Astrocyte of the hippocampus (primary cell): Measurements from ENCODE around the gene KRTCAP3.
"Not testable (repeated sequence)": the region's sequence is repeated elsewhere in the genome, so short reads cannot be mapped to it uniquely, and the experiment has no call there.

ENCODE experiments used
- DNase-seq: peaks from one replicate; pipeline ENCODE4 v3.0.0; 2011; ENCODE audit warnings: low read depth, low spot score

Gene KRTCAP3, protein sequence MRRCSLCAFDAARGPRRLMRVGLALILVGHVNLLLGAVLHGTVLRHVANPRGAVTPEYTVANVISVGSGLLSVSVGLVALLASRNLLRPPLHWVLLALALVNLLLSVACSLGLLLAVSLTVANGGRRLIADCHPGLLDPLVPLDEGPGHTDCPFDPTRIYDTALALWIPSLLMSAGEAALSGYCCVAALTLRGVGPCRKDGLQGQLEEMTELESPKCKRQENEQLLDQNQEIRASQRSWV

DNA sequence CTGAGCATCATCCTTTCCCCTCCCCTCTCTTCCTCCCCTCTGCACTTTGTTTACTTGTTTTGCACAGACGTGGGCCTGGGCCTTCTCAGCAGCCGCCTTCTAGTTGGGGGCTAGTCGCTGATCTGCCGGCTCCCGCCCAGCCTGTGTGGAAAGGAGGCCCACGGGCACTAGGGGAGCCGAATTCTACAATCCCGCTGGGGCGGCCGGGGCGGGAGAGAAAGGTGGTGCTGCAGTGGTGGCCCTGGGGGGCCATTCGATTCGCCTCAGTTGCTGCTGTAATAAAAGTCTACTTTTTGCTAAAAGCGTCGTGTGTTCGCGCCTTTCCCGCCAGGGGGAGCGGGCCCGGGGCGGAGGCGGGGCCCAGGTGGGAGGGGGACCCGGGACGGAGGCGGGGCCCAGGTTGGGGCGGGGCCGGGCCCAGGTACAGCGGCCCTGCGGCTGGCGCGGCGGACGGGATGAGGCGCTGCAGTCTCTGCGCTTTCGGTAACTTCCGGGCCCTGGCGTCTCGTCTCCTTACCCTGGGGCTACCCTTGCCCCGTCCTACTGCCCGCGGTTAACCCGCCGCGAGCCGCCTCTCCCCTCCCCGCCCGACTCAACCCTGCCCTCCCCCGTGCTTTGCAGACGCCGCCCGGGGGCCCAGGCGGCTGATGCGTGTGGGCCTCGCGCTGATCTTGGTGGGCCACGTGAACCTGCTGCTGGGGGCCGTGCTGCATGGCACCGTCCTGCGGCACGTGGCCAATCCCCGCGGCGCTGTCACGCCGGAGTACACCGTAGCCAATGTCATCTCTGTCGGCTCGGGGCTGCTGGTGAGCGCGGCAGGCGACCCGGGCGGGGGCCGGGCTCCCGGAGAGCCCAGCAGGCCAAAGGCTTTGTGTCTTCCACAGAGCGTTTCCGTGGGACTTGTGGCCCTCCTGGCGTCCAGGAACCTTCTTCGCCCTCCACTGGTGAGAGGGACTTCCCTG lies at the start of gene KRTCAP3:
TSS of gene KRTCAP3 (plus strand) at position 424 of the 962 bp plus-strand sequence. CDS start at position 456, 32 bp downstream.
- DNase-seq: peak; percentile 14

DNA sequence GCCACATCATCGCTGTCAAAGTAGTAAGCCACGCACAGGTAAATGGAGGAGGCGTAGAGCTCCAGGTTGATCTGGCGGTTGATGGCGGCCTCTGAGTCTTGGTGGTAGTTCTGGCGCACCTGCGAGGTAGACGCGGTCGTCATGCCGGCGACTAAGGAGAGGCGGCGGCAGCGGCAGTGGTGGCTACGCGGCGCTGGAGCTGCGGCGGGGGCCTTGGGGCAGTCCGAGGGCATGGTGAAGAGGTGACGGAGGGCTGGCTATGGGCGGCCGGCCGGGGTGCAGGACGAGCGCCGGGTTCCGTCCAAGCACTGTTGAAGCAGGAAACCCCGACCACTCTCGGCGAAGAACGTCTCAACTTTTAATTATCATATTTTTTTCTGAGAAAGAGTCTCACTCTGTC lies 49.0 kb upstream of the KRTCAP3 start:
- no peak for DNase-seq

DNA sequence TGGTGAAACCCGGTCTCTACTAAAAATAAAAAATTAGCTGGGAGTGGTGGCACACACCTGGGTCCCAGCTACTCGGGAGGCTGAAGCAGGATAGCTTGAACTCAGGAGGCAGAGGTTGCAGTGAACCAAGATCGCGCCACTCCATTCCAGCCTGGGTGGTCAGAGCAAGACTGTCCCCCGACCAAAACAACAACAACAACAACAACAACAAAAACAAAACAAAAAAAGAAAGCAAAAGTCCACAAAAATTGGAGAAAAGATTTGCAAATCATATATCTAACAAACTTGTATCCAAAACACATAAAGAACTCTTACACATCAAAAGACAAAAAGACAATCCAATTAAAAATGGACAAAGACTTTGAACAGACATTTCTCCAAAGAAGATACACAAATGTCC lies 43.2 kb upstream of the KRTCAP3 start:
- DNase-seq: no peak

DNA sequence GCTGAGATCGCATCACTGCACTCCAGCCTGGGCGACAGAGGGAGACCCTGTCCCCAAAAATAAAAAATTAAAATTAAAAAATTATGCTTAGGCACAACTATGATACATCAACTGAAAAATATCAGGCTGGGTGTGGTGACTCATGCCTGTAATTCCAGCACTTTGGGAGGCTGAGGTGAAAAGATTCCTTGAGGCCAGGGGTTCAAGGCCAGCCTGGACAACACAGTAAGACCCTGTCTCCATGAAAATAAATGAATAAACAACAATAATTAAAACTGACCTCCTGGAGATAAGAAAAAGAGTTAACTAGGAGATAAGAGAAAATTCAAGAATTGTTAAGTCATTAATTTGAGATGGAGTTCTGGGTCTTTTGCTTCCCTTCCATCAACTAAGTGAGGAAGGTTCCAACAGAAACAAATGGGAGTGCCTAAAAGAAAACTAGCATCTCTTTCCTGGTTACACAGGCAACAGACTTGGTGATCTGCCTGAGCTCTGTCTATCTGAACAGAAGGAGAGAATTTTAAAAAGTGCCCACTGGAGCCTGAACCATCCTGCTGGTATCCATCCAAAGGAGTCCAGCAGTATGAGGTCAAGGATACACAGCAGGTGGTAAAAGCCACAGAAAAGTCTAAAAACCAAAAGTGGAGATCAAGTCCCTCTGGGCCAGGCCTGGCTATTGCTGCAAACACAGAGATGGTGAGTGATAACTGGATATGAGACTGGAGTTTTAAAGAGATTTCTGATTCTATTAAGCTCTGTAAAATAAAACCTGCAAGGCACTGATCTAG lies 41.6 kb upstream of the KRTCAP3 start:
- DNase-seq: peak; percentile 60

DNA sequence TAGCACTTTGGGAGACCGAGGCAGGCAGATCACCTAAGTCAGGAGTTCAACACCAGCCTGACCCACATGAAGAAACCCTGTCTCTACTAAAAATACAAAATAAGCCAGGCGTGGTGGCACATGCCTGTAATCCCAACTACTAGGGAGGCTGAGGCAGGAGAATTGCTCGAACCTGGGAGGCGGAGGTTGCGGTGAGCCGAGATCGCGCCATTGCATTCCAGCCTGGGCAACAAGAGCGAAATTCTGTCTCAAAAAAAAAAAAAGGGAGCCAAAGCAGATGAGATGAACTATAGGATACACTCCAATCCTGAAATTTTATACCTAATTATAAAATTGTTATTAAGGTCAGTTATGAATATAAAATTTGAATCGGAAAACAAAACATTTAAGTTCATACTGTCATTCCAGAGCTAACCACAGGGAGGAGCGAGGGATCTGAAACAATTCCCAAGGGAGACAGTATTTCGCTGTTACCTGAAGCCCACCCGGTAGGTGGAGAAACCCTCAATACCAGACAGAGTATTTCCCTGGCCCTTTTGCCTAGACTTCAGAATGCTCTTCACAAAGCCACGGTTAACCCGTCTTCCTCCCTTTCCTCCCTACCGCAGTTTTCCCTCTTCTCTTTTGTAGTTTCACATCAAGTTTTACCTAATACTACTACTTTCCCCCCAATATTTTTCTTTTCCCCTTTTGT lies 34.2 kb upstream of the KRTCAP3 start:
- peak; percentile 55 for DNase-seq

DNA sequence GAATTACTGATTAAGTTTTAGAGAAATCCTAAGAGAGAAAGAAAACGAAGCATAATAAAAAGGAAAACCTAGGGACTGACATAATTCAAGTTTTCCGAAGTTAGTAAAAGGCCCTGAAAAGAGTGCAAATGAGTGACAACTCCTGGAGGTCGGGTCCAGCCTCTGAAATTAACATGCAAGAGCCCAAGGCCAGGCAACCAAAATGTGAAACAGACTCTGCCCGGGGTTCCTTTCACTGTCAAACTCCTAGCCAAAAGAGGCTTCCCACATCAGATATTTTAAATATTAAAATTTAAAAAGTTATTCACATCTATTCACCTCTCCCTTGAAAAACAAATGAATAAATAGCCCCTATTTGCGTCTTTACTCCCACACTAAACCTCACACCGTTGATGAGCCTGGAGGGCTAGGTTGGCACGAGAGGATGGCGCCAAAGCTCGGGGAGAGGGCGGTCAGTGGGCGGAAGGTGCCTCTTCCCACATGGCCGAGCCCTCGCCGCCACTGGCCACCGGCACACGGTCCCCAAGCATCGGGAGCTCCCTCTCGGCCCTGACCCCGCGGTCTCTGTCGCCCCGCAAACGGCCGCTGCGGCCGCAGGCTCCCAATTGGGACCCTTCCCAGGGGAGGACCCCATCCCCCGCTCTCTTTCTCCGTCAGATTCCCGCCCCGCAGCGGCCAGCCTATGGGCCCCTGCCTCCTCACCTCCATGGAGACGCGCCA lies 33.4 kb upstream of the KRTCAP3 start:
- no peak for DNase-seq

DNA sequence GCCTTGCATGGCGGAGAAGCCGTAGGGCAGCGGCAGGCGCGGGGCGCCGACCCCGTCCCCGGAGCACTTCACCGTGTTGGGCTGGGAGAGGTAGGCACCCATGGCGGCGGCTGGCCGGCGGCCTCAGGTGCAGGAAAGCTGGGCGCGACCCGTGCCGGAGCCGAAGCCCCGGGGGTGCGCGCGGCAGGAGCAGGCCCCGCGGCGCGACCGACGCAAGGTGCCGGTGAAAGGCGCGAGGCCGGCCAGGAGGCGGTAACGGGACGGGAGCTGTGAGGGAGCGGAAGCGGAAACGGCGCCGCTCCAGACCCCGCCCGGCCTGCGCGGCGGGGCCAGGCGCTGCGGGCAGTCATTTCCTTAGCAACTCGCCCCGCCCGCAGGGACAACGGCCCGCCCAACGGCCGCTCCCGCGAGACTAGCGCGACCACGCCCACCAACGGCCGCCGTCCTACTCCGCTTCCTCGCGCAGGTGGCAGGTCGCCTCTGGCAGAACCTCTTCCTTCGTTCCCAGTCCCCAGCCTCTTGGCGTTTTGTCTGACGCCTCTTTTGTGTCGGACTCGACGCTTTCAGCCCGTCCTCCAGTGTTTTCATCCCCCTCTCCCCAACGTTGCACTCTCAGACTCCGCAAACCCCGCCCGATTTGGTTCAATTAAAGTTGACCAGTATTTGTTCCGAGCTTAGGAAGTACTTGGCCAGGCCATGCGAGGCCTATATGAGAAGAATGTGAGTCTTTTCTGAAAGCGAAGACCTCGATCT lies 32.7 kb upstream of the KRTCAP3 start, which contains the start of gene PPM1G:
TSS of gene PPM1G (minus strand) at position 271 of the 753 bp plus-strand sequence. CDS start at position 102, 169 bp downstream.
- peak; percentile 98 for DNase-seq

DNA sequence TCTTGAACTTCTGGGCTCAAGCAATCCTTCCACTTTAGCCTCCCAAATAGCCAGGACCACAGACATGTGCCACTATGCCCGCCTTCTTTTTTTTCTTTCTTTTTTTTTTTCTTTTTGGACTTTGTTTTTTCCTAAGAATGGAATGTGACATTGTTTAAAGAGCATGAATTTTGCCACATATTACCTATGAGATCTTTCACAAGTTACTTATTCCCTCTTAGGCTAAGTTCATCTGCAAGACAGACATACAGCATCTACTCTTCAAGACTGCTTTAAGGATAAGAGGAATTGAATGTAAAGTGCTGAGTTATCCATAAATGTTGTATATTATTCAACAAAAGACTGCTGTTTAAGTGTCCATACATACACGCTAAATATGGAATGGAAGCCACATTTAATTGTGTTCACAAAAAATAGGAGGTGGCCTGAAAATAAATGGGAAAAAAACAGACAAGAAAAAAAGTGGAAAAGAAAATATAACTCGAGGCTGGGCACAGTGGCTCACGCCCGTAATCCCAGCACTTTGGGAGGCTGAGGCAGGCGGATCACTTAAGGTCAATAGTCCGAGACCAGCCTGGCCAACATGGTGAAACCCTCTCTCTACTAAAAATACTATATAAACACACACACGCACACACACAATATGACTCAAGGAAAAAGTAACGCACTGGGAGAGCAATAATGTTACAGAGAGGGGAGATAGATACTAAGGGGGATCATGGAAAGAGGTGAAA lies 29.6 kb upstream of the KRTCAP3 start:
- no peak for DNase-seq

DNA sequence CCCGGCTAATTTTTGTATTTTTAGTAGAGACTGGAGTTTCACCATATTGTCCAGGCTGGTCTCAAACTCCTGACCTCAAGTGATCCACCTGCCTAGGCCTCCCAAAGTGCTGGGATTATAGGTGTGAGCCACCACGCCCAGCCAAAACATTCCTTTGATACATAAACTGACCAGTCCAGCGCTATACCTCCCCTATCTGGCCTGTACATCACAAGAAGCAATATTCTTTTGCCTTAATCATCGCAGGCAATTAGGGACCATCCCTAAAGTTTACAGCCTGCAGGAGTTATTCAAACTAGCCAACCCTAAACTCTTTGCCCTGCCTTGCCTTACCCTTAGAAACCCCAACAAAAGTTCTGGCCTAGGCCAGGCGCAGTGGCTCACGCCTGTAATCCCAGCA lies 26.0 kb upstream of the KRTCAP3 start:
- no peak for DNase-seq

DNA sequence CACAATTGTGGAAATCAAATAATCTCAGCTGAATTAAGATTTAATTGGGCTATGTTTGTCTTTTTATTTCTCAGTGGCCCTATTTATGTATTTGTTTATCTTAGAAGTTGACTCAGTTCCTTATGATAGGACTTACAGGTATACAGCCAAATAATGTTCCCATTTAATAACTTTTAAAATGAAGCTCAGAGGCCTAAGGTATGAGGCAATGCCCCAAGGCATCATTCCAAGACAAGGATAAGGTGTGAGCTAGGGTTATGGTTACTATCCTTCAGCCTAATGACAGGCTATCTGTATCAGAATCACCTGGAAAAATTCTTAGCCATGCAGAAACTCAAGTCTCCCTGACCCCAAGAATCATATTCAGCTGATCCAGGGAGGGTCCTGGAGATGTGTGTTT lies 21.2 kb upstream of the KRTCAP3 start:
- no peak for DNase-seq

DNA sequence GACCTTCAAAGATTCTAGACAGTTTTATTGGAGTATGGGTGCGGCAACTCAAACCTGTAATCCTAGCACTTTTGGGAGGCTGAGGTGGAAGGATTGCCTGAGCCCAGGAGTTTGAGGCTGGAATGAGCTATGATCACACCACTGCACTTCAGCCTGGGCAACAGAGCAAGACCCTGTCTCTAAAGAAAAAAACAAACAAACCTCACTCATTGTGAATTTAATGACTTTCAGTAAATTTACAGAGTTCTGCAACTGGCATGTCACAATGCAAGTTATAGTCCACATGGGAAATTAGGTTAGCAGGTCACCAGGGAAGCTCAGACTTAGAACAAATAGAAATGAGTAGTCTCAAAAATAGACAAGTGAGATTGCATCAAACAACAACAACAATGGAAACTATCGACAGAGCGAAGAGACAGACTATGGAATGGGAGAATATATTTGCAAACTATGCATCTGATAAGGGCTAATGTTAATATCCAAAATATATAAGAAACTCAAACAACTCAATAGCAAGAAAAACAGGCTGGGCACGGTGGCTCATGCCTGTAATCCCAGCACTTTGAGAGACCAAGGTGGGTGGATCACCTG lies 20.4 kb upstream of the KRTCAP3 start:
- DNase-seq: no peak

DNA sequence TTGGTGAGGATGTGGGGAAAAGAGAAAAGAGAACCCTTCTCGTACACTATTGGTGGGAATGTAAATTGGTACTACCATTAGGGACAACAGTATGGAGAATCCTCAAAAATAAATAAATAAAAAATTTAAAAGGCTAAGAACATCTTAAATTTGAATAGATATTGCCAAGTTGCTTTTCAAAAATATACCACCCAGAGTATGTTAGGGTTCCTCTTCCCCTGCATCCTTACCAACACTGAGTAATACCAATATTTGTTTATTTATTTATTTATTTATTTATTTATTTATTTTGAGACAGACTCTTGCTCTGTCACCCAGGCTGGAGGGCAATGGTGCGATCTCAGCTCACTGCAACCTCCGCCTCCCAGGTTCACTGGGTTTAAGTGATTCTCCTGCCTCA lies 19.2 kb upstream of the KRTCAP3 start:
- no peak for DNase-seq

DNA sequence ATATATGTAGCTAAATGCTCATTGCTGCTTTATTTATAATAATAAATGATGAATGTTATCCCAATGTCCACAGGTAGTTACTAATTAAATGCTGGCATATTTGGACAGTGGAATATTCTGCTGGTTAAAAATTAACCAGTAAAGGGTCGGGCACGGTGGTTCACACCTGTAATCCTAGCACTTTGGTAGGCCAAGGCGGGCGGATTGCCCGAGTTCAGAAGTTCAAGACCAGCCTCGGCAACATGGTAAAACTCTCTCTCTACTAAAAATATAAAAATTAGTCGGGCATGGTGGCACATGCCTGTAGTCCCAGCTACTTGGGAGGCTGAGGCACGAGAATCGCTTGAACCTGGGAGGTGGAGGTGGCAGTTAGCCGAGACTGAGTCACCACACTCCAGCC lies 17.1 kb upstream of the KRTCAP3 start:
- not testable (repeated sequence) for DNase-seq

DNA sequence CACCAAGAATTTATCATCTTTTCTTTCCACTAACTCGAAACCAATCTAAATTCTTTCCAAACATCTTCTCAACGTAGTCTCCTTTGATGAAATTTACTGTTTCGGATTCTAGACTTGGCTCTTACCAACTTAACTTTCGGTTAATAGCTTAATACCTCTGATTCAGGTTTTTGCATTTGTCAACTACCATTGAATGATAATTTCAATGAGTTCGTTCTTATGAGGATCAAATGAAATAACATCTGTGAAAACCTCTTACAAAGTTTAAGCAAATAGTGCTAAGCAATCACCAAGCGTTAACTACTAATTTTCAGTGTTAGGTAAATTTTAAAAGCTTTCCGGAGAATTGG lies 14.3 kb upstream of the KRTCAP3 start:
- no peak for DNase-seq

DNA sequence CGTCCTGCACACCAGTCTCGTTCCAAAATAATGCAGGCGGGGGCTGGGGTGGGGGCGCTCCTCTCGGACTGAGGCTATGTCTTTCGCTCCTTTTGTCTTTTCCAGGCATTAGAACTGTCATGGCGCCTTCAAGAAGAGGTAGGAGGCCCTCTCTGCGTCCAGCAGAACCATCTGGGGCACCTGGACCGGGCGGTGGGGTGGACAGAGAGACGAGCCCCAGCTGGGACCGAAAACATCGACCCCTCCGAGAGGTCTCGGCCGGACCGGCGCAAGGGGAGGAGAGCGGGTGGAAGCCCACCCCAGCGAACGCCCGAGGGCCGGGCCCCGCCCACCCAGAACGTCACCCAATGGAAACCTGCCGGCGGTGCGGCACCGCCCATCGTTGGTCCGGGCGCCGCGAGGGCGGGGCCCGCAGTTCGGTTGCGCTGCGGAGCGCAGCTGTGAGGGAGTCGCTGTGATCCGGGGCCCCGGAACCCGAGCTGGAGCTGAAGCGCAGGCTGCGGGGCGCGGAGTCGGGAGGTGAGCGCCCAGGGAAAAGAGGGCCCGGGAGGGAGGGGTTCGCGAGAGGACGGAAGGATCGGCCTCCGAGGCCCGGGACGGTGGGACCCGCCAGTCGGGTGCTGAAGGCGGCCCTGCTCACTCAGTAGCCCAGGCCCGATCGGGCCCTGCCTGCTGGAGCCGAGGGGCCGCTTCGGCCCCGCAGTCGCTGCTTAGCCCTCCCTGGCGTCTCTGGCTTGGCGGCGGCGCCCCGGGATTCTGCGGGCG lies 13.8 kb upstream of the KRTCAP3 start, which contains the start of gene NRBP1:
TSS of gene NRBP1 (plus strand) at position 419 of the 765 bp plus-strand sequence. CDS start 4,643 bp downstream, outside the sequence.
- DNase-seq: peak; percentile 98

DNA sequence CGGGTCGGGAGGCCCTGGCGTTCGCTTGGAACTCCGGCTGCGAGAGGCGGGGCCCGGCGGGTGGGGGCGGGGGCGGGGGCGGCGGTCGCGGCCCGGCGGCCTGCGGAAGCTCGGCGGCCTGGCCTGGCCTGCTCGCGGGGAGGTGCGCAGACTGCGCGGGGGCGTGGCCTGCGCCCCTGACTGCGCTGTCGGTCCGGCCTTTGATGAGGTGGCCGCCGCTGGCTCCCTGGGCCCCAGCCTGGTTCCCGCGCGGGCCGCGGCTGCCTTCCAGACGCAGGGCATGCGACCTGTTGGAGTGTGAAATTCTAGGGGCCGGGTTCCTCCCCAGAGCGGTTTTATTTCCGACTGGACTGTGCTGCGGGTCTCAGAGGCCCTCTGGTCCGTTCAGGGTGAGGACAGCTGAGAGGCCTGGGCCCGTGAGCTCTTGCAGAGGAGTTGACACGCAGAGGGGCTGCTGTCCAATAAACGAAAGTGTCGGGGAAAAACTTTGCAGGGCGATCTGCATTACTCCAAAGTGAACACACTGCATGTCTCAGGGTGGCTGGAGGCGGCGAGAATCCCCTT lies 13.1 kb upstream of the KRTCAP3 start:
- DNase-seq: peak; percentile 96

DNA sequence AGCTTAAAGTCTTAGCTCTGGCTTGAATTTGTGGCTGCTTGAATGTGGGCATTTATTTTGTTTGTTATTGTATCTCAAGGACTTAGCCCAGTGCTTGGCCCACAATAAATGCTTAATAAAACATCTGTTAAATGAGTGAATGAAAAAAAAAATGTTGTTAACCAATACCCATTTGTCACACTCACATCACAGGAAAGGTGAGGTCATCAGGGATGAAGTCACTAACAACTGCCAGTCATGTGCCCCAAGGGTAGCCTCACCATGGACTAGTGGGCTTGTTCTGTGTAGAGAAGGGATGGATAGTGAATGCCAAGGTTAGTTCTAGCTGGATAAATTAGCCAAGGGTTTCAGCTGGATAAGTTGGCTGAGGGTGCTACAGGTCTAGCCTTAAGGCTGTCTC lies 10.8 kb upstream of the KRTCAP3 start:
- peak; percentile 39 for DNase-seq

DNA sequence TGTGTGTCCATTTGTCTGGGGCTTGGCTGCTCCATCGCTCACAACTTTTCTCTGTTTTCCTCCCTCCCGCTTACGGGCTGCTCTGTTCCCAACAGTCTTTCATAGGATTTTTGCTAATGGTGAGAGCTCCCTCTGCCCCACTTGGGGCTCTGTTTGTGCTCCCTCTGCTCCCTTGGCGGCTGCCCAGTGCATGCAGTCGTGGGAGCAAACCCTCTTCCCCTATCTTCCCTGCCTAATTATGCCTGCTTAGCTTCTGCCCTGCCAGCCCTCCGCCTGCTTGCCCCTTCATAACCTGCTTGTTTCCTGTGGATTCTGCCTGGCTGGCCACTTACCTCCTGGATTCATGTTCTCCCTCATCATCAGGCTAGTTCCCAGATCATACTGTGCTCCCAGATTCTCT lies 6.6 kb upstream of the KRTCAP3 start:
- DNase-seq: no peak
